ENCODE data around the gene SLC22A12. TPM values are rescaled to one million over a fixed set of nuclear protein-coding genes. Genes with fewer than 3 reads are reported as not detected.

SLC22A12 gene
- total and polyA plus RNA-seq, 2 of the 8 experiments (the other 6 are each of a cell fraction or from before 2014, with no cell fraction given), result not detected

- TF ChIP-seq, protein P1, sequence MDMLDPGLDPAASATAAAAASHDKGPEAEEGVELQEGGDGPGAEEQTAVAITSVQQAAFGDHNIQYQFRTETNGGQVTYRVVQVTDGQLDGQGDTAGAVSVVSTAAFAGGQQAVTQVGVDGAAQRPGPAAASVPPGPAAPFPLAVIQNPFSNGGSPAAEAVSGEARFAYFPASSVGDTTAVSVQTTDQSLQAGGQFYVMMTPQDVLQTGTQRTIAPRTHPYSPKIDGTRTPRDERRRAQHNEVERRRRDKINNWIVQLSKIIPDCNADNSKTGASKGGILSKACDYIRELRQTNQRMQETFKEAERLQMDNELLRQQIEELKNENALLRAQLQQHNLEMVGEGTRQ (IDR thresholded peaks at IDR 0.05; ENCODE audit: low read length), result no peak
Measured at GRCh38 chr11:64650923-64651523, 60.0 kb downstream of the SLC22A12 start (continued).

Other genes starting within 250 kb of the SLC22A12 start
- gene RPS6KA4, start 232.1 kb upstream of the SLC22A12 start, total RNA-seq (2021; fragmentation: NEBNext Ultra II Directional; extraction: Animal tissue kit (Norgen Biotek cat#: 25700)), result 12.6 and 13.2 TPM in 2 replicates
- gene RPS6KA4, start 232.1 kb upstream of the SLC22A12 start, polyA plus RNA-seq (2011; rRNA removed), result 8.2 and 12.1 TPM in 2 replicates
- not detected in 2 replicates for gene SLC22A11, start 35.3 kb upstream of the SLC22A12 start, total RNA-seq (2021; fragmentation: NEBNext Ultra II Directional; extraction: Animal tissue kit (Norgen Biotek cat#: 25700))
- 0.05 TPM in 1 of 2 replicates, not detected in the other for gene SLC22A11, start 35.3 kb upstream of the SLC22A12 start, polyA plus RNA-seq (2011; rRNA removed)
- 11.4 and 11.5 TPM in 2 replicates for gene NRXN2, start 132.0 kb downstream of the SLC22A12 start, total RNA-seq (2021; fragmentation: NEBNext Ultra II Directional; extraction: Animal tissue kit (Norgen Biotek cat#: 25700))
- 1.3 and 5.7 TPM in 2 replicates for gene NRXN2, start 132.0 kb downstream of the SLC22A12 start, polyA plus RNA-seq (2011; rRNA removed)
- 37.9 and 40.6 TPM in 2 replicates for gene RASGRP2, start 152.9 kb downstream of the SLC22A12 start, total RNA-seq (2021; fragmentation: NEBNext Ultra II Directional; extraction: Animal tissue kit (Norgen Biotek cat#: 25700))
- 45.7 and 50.4 TPM in 2 replicates for gene RASGRP2, start 152.9 kb downstream of the SLC22A12 start, polyA plus RNA-seq (2011; rRNA removed)
- 9.6 and 9.7 TPM in 2 replicates for gene PYGM, start 168.8 kb downstream of the SLC22A12 start, total RNA-seq (2021; fragmentation: NEBNext Ultra II Directional; extraction: Animal tissue kit (Norgen Biotek cat#: 25700))
- 10.0 and 15.2 TPM in 2 replicates for gene PYGM, start 168.8 kb downstream of the SLC22A12 start, polyA plus RNA-seq (2011; rRNA removed)
- 353 and 365 TPM in 2 replicates for gene SF1, start 187.3 kb downstream of the SLC22A12 start, total RNA-seq (2021; fragmentation: NEBNext Ultra II Directional; extraction: Animal tissue kit (Norgen Biotek cat#: 25700))
- gene SF1, start 187.3 kb downstream of the SLC22A12 start, polyA plus RNA-seq (2011; rRNA removed), result 72.7 and 110 TPM in 2 replicates
- gene MAP4K2, start 212.0 kb downstream of the SLC22A12 start, total RNA-seq (2021; fragmentation: NEBNext Ultra II Directional; extraction: Animal tissue kit (Norgen Biotek cat#: 25700)), result 20.7 and 24.0 TPM in 2 replicates
- gene MAP4K2, start 212.0 kb downstream of the SLC22A12 start, polyA plus RNA-seq (2011; rRNA removed), result 20.1 and 25.3 TPM in 2 replicates
- 56.3 and 56.9 TPM in 2 replicates for gene MEN1, start 219.3 kb downstream of the SLC22A12 start, total RNA-seq (2021; fragmentation: NEBNext Ultra II Directional; extraction: Animal tissue kit (Norgen Biotek cat#: 25700))
- 47.2 and 78.5 TPM in 2 replicates for gene MEN1, start 219.3 kb downstream of the SLC22A12 start, polyA plus RNA-seq (2011; rRNA removed)

Data from H1 (cell line).